Vagina (tissue), 2 donors: Measurements from ENCODE around the gene AUH. TPM values are rescaled to one million over a fixed set of nuclear protein-coding genes. Genes with fewer than 3 reads are reported as not detected.
A peak's percentile ranks its signal among the peaks of the same experiment; 100 is the strongest.

Experiments used
- DNase-seq, 2 donors: peaks; one replicate each; pipeline ENCODE4 v3.0.0-alpha.2; 2017; ENCODE audit errors: extremely low spot score in 2 of 2
- H3K27ac ChIP-seq: fragments of 200-600 bp; sonication (generic); one replicate; pipeline ENCODE4 v1.5.1; 2019
- H3K27me3 ChIP-seq: fragments of 200-600 bp; sonication (generic); one replicate; pipeline ENCODE4 v1.5.1; 2019
- H3K36me3 ChIP-seq, 2 donors: fragments of 200-600 bp; sonication (generic); one replicate each; pipeline ENCODE4 v1.5.1; 2017 to 2019
- H3K4me1 ChIP-seq: fragments of 200-600 bp; sonication (generic); one replicate; pipeline ENCODE4 v1.5.1; 2019
- H3K4me3 ChIP-seq, 2 donors: fragments of 200-600 bp; sonication (generic); 1 replicate in 1 of 2; 2 replicates in 1 of 2; pipeline ENCODE4 v1.5.1; 2016 to 2019
- H3K9me3 ChIP-seq: fragments of 200-600 bp; sonication (generic); one replicate; pipeline ENCODE4 v1.5.1; 2019
- POLR2A ChIP-seq, 2 donors: fragments of 450-650 bp; IDR thresholded peaks; one replicate each; pipeline ENCODE4 v1.6.1; 2017; ENCODE audit warnings: antibody characterized with exemption in 2 of 2, mild to moderate bottlenecking in 2 of 2, moderate library complexity in 2 of 2
- POLR2AphosphoS5 ChIP-seq, 2 donors: sonication (generic); formaldehyde crosslinking; IDR thresholded peaks; one replicate each; pipeline ENCODE4 v1.9.0; 2017; ENCODE audit warnings: antibody characterized with exemption in 2 of 2, mild to moderate bottlenecking in 2 of 2, low read depth in 1 of 2; ENCODE audit not compliant: insufficient read depth in 1 of 2
- intact Hi-C: fragments of 100-400 bp; cut with DNase I; formaldehyde crosslinking; loops from one replicate; pipeline ENCODE4 v1.15.1; 2023
- total RNA-seq: library from RNA; depleted of rRNA; stranded (reverse); fragments of >200 nt; gene quantifications from one replicate; pipeline ENCODE4 v1.2.3, GENCODE V29; 2016
- TF ChIP-seq, protein P1 (sequence below), 3 experiments: fragments of 450-650 bp in 2 of 3; fragments of 200-600 bp in 1 of 3; sonication (generic) in 1 of 3; IDR thresholded peaks; one replicate each; pipeline ENCODE4 v1.5.1; 2017 to 2019; ENCODE audit warnings: antibody characterized with exemption in 3 of 3, mild to moderate bottlenecking in 2 of 3, moderate library complexity in 2 of 3

The AUH gene
- total RNA-seq, 1 donor from 2014 or later: 39.0 TPM

DNA sequence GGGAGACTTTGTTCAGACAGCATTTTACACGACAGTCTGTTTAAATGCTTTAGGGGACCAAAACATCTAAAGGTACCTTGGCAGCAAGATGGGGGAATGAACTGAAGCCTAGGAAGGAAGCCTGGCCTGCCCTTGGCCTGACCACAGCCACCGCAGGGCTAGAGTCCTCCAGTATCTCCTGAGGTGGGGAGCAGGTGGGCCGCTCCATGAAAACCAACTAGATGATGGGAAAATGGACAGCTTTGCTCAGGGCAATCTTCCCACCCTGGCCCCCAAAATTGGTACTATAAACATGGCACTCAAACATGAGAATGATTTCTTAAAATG is 153.3 kb downstream of the AUH start:
- intact Hi-C loops: loop anchor here (10.0 kb wide), 1 partner anchor 1086 kb away; the partner anchor contains the start of gene IARS1
- no peak overlapping the region for H3K4me3 ChIP-seq
- no peak for DNase-seq

DNA sequence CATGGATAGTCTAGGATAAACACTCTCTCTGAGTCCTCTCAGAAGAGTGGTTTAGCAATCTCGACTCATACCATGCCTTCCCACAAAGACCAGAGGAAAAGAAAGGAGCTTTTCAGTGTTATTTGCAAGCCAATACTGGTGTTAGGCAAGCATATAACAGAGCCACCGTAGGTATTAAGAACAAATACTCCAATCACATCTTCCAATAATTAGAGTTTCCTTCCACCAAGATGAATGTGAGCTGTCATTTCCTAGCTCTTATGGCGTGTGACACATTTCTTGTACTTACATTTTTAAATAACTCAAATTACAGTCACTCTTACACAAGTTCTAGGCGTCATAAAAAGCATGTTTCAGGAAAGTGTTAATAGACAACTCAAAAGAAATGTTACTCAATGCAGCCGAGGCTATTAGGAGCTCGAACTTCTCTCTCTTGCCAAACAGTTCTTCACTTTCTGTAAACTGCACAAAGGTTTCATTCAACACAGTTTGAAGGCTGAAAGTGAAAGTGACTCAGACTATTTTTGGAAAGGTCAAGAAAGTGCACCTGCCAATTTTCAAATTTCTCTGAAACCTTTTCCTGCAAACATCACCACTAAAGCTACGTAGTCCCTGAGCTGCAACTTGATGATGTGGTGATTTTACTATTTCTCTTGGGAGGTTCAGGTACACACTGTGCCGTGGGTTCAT is 153.8 kb downstream of the AUH start:
- Histone ChIP-seq H3K27me3 (no peaks in the 10 kb centered on the region), H3K4me3 (no peak overlapping the region), H3K36me3 (no peaks in the 10 kb centered on the region), H3K4me1 (peaks cover 22% of the 10 kb centered on the region), H3K27ac (peak overlapping the region; percentile 60), H3K9me3 (no peaks in the 10 kb centered on the region)
- no peak for DNase-seq
- no peak for TF ChIP-seq POLR2A (IDR thresholded peaks at IDR 0.05)
- TF ChIP-seq POLR2AphosphoS5 (IDR thresholded peaks at IDR 0.05; ENCODE audit: insufficient read depth in 1 of 2, low read depth in 1 of 2): peak in 1 of 2 donors; percentile 12
- TF ChIP-seq, protein P1, sequence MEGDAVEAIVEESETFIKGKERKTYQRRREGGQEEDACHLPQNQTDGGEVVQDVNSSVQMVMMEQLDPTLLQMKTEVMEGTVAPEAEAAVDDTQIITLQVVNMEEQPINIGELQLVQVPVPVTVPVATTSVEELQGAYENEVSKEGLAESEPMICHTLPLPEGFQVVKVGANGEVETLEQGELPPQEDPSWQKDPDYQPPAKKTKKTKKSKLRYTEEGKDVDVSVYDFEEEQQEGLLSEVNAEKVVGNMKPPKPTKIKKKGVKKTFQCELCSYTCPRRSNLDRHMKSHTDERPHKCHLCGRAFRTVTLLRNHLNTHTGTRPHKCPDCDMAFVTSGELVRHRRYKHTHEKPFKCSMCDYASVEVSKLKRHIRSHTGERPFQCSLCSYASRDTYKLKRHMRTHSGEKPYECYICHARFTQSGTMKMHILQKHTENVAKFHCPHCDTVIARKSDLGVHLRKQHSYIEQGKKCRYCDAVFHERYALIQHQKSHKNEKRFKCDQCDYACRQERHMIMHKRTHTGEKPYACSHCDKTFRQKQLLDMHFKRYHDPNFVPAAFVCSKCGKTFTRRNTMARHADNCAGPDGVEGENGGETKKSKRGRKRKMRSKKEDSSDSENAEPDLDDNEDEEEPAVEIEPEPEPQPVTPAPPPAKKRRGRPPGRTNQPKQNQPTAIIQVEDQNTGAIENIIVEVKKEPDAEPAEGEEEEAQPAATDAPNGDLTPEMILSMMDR (IDR thresholded peaks at IDR 0.05): no peak
- intact Hi-C loops: loop anchor here (10.0 kb wide), 1 partner anchor 1087 kb away; the partner anchor contains the start of gene IARS1

More for the DNA sequence above, 153.3 kb downstream of the AUH start:
- H3K36me3 ChIP-seq: no peaks in the 10 kb centered on the region
- H3K9me3 ChIP-seq: no peaks in the 10 kb centered on the region
- TF ChIP-seq POLR2A (IDR thresholded peaks at IDR 0.05) (no peak), POLR2AphosphoS5 (IDR thresholded peaks at IDR 0.05; ENCODE audit: insufficient read depth in 1 of 2, low read depth in 1 of 2) (no peak)
- TF ChIP-seq, protein P1 (IDR thresholded peaks at IDR 0.05): no peak
- H3K27ac ChIP-seq: peak overlapping the region; percentile 60
- H3K4me1 ChIP-seq: peaks cover 22% of the 10 kb centered on the region
- no peaks in the 10 kb centered on the region for H3K27me3 ChIP-seq

DNA sequence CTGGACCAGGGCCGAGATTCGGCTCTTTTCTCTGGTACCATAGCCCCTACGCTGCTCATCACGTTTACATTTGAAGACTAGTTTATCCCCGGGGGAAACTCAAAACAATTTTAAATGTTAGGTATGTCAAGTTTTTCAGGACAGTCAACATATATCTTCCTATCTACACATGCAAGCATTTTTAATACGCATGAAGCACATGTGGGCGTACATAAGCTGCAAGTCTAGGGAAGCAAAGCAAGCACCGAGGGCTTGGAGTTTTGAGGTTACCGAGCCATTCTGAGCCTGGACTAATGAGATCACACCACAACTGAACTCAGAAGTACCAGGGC is 154.4 kb downstream of the AUH start:
- Histone ChIP-seq H3K4me3 (no peak overlapping the region), H3K27ac (peak overlapping the region; percentile 60)
- intact Hi-C loops: loop anchor here (10.0 kb wide), 1 partner anchor 1087 kb away; the partner anchor contains the start of gene IARS1

DNA sequence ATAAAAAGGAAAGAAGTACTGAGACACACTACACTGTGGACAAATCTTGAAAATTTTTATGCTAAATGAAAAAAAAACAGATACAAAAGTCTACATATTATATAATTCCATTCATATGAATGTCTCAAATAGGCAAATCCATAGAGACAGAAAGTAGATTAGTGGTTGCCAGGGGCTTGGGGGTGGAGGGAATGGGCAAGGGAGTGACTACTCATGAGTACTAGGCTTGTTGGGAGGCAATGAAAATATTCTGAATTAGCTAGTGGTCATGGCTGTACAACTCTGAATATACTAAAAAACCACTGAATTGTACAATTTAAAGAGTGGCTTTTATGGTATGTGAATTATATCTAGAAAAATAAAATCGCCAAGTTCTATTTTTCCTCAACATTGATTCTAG is 154.9 kb downstream of the AUH start:
- TF ChIP-seq POLR2AphosphoS5 (IDR thresholded peaks at IDR 0.05; ENCODE audit: insufficient read depth in 1 of 2, low read depth in 1 of 2) (no peak), POLR2A (IDR thresholded peaks at IDR 0.05) (no peak)
- TF ChIP-seq, protein P1 (IDR thresholded peaks at IDR 0.05): no peak
- no peak overlapping the region for H3K27ac ChIP-seq
- H3K36me3 ChIP-seq: no peaks in the 10 kb centered on the region
- H3K4me3 ChIP-seq: no peak overlapping the region
- no peak for DNase-seq
- intact Hi-C loops: loop anchor here (10.0 kb wide), 1 partner anchor 1088 kb away; the partner anchor contains the start of gene IARS1
- no peaks in the 10 kb centered on the region for H3K9me3 ChIP-seq
- no peaks in the 10 kb centered on the region for H3K27me3 ChIP-seq
- peaks cover 22% of the 10 kb centered on the region for H3K4me1 ChIP-seq

More for the DNA sequence above, 154.4 kb downstream of the AUH start:
- TF ChIP-seq, protein P1 (IDR thresholded peaks at IDR 0.05): no peak
- no peak for TF ChIP-seq POLR2AphosphoS5 (IDR thresholded peaks at IDR 0.05; ENCODE audit: insufficient read depth in 1 of 2, low read depth in 1 of 2)
- TF ChIP-seq POLR2A (IDR thresholded peaks at IDR 0.05): no peak
- Histone ChIP-seq H3K4me1 (peaks cover 22% of the 10 kb centered on the region), H3K27me3 (no peaks in the 10 kb centered on the region), H3K9me3 (no peaks in the 10 kb centered on the region), H3K36me3 (no peaks in the 10 kb centered on the region)
- DNase-seq: peak in 1 of 2 donors; percentile 79

DNA sequence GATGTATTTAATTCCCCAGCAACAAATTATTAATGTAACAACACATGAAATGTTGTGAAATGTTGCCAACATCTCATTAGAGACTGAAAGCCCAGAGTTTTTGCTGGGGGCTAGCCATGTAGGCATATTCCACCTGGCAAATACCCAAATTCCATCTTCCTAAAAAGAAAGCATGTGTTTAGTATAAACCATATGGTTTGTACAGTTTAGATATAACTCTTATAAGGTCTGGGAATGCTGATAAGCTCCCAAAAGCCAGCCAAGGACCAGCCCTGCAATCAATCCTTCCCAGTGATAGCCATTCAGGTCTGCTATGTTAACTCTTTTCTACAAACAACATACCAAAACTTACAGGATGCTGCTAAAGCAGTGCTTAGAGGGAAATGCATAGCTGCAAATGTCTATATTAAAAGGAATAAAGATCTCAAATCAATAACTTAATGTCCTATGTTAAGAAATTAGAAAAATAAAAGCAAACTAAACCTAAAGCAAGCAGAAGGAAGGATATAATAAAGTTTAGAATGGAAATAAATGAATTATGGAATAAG is 158.9 kb downstream of the AUH start:
- H3K27me3 ChIP-seq: no peaks in the 10 kb centered on the region
- no peaks in the 10 kb centered on the region for H3K9me3 ChIP-seq
- no peak overlapping the region for H3K4me3 ChIP-seq
- peaks cover 23% of the 10 kb centered on the region for H3K4me1 ChIP-seq
- H3K27ac ChIP-seq: no peak overlapping the region
- no peak for TF ChIP-seq POLR2A (IDR thresholded peaks at IDR 0.05)
- TF ChIP-seq, protein P1 (IDR thresholded peaks at IDR 0.05): no peak
- TF ChIP-seq POLR2AphosphoS5 (IDR thresholded peaks at IDR 0.05; ENCODE audit: insufficient read depth in 1 of 2, low read depth in 1 of 2): no peak
- no peak for DNase-seq
- H3K36me3 ChIP-seq: no peaks in the 10 kb centered on the region
- intact Hi-C loops: loop anchor here (10.0 kb wide), 1 partner anchor 1092 kb away; the partner anchor contains the start of gene IARS1
